NOMO-1 (cell line): ENCODE measurements around the gene SEMA5A.

Experiments used
- DNase-seq, 2 experiments: peaks; one replicate each; lab custom pipeline; 2025; ENCODE audit not compliant: unreplicated experiment in 2 of 2; lab: John Stamatoyannopoulos, UW

Gene SEMA5A

GRCh38 chr5:9545992-9546851 lies at the start of gene SEMA5A:
TSS of gene SEMA5A (minus strand) at chr5:9546075. CDS start at chr5:9379946, 166,129 bp downstream.
- no peak for DNase-seq

GRCh38 chr5:9594913-9595312 lies 49.0 kb upstream of the SEMA5A start:
- no peak for DNase-seq

- DNase-seq = no peak
Observed at GRCh38 chr5:9589049-9589835, 43.4 kb upstream of the SEMA5A start.

- DNase-seq = no peak
Observed at GRCh38 chr5:9588254-9588653, 42.4 kb upstream of the SEMA5A start.

GRCh38 chr5:9587135-9587534 lies 41.3 kb upstream of the SEMA5A start:
- no peak for DNase-seq

- no peak for DNase-seq
Observed at GRCh38 chr5:9582406-9582805, 36.5 kb upstream of the SEMA5A start.

GRCh38 chr5:9573796-9574195 lies 27.9 kb upstream of the SEMA5A start:
- no peak for DNase-seq

- DNase-seq = no peak
Observed at GRCh38 chr5:9572246-9572645, 26.4 kb upstream of the SEMA5A start.

GRCh38 chr5:9570876-9571275 lies 25.0 kb upstream of the SEMA5A start:
- no peak for DNase-seq

- DNase-seq = no peak
Observed at GRCh38 chr5:9567039-9567438, 21.2 kb upstream of the SEMA5A start.

GRCh38 chr5:9564752-9565151 lies 18.9 kb upstream of the SEMA5A start:
- DNase-seq = no peak

- no peak for DNase-seq
Observed at GRCh38 chr5:9562141-9562540, 16.3 kb upstream of the SEMA5A start.

- DNase-seq = no peak
Observed at GRCh38 chr5:9559965-9560364, 14.1 kb upstream of the SEMA5A start.

- no peak for DNase-seq
Observed at GRCh38 chr5:9558319-9558965, 12.6 kb upstream of the SEMA5A start.

GRCh38 chr5:9557696-9558095 lies 11.8 kb upstream of the SEMA5A start:
- DNase-seq = no peak

- DNase-seq = no peak
Observed at GRCh38 chr5:9555961-9556360, 10.1 kb upstream of the SEMA5A start.

- no peak for DNase-seq
Observed at GRCh38 chr5:9554122-9554521, 8.2 kb upstream of the SEMA5A start.

- no peak for DNase-seq
Observed at GRCh38 chr5:9553561-9553960, 7.7 kb upstream of the SEMA5A start.

- no peak for DNase-seq
Observed at GRCh38 chr5:9551567-9552537, 6.0 kb upstream of the SEMA5A start.

- no peak for DNase-seq
Observed at GRCh38 chr5:9549941-9550340, 4.1 kb upstream of the SEMA5A start.
